ENCODE results near the gene EXOC3L4. TPM values are rescaled to one million over a fixed set of nuclear protein-coding genes. Genes with fewer than 3 reads are reported as not detected.

Gene EXOC3L4
- total RNA-seq, result 0.44 and 0.99 TPM in 2 replicates

DNA sequence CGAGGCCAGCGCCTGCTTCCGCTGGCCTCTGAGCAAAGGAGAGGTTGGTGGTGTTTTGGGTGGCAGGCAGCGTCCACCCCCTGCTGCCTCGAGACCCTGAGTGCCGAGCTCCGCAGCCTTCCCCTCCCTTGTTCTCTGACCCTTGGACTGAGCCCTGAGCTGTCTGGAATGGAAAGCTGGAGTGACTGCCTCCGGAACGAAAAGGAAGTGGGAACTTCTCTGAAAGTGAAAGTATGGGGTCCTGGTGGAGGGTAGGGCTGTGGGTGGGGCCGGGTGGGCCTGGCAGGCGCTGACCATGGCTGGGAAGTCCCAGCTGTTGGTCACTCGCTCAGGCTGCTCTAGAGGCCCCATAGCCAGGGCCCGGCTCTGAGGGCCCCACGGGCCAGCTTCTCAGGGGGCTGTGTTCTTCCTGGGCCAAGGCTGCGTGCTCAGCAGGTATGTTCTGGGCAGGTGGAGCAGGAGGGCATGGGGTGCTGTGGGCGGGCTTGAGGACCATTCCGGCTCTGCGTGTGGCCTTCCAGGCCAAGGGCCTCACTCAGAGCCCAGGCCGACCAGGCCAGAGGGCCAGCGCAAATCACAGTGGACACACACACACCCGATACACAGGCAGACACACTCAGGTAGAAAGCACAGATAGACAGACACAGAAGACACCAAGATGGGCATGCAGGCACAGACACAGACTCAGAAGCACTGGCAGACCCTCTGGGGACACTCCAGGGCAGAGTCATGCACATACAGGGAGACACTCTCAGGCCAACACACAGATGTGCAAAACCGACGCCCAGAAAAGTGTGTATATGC, at the start of gene EXOC3L4:
Gene EXOC3L4 (plus strand): TSS at position 320 of the 804 bp plus-strand sequence. CDS start 5,495 bp downstream, outside the sequence.

DNA sequence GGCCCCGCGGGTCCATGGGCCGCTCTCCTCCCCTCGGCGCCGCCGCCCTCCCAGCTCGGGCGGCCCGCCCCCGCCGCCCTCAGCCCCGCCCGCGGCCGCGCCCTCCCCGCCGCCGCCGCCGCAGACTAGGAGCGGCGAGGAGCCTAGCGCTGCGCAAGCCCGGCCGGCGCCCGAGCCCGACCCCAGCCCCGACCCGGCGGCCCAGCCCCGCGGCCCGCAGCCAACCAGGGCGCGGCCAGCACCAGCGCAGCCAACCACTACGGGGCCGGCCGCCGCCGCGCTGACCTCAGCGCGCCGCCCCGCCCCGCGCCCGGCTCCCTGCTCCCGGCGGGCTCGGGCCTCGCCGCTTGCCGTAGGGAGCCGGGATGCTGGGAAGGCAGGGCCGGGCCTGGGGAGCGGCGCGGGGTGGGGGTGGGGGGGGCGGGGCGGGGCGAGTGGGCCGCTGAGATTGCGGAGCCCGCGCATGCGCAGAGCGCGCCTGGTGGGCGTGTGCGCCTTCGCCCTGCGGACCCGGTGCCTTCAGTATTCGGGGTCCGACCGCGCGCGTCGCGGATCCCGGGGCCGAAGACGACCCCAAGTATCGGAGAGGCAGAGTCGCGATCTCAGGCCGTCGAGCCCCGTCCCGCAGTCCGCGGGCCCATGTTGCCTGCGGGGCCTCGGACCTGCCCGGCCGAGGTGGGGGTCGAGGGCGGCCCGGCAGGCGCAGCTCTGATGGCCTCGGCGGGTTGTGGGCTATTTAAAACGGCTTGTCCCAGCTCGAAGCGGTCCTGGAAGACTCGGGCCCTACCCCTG, 37.0 kb upstream of the EXOC3L4 start, which contains the start of gene CDC42BPB:
Gene CDC42BPB (minus strand): TSS at position 178 of the 792 bp plus-strand sequence. CDS start 376 bp downstream, outside the sequence.

DNA sequence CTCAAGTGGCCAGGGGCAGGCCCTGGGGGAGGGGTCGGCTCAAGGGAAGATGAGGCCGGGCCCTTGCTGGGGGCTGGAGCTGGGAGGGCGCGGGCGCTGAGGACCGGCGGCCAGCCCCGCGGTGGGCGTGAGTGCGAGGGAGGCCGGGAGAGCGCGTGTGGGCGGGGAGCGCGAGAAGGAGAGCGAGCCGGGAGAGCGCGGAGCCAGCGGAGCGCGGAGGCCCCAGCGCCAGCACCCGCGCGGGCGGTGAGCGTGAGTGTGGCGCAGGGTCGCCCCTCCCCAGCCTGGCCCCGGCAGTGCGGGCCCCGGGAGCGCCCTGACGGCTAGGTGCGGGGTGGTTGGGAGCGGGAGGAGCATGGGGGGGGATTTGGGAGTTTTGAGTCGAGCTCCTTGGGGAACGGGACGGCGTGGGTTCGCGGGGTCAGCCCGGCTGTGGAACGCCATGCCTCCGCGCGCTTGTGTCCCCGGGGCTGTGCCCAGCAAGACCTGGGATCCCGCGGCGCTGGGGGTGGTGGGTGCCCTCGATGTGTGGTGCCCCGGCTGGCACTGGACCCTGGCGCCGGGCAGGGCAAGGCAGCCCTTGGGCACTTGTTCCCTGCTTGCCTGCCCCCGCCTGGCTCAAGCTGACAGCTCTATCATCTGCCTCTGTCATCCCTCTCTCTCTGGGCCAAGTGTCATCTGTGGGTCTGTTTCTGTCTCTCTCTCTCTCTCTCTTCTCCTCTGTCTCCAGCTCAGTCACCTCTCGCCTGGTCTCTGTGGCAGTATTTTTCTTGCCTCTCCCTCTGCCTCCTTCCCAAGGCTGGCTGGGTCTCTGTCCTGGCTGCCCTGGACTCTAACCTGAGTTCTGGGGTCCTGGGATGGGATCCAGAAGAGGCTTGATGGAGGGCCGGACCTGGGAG, 10.3 kb upstream of the EXOC3L4 start, which contains the start of gene LBHD2:
Gene LBHD2 (plus strand): TSS at position 190 of the 899 bp plus-strand sequence. CDS start 1,803 bp downstream, outside the sequence.

DNA sequence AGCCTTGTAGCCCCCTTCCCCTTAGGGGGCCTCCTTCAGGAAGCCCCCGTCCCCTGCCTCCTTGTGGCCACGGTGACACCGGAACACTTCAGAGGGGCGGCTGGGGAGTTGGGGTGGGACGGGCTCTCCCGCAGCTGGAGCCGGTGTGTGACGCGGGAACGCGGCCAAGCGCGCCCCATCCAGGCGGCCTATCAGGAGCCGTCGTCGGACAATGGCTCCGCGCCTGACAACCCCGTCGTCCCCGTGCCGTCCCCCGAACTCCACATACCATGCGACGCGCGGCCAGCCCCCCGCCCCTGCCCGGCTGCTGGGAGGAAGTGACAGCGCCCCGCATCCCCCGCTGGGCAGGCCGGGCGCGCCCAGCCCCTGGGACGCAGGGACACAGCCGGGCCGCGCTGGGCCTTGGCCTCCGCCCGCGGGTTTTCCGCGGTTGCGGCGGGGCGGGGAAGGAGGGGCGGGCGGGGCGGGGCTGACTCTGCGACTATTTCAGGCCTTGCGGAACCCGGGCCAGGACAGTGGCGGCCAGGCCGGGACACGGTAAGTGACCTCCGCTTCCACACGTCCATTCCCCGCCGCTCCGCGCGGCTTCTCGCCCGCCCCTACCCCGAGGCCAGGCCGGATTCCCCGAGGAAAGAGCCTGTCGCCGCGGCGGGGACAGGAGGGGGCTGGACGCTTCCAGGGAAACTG, 28.6 kb downstream of the EXOC3L4 start, which contains the start of gene TNFAIP2:
Gene TNFAIP2 (plus strand): TSS at position 515 of the 687 bp plus-strand sequence. CDS start 2,997 bp downstream, outside the sequence.

Other genes starting within 250 kb of the EXOC3L4 start
- gene AMN, start 172.1 kb upstream of the EXOC3L4 start, total RNA-seq, result 0.15 and 0.17 TPM in 2 replicates
- gene CDC42BPB, start 37.2 kb upstream of the EXOC3L4 start, total RNA-seq, result 101 and 146 TPM in 2 replicates
- gene LBHD2, start 10.5 kb upstream of the EXOC3L4 start, total RNA-seq, result not detected in 2 replicates
- gene TNFAIP2, start 28.7 kb downstream of the EXOC3L4 start, total RNA-seq, result 64.1 and 190 TPM in 2 replicates
- 160 and 192 TPM in 2 replicates for gene EIF5, start 239.5 kb downstream of the EXOC3L4 start, total RNA-seq